GM20431 (cell line): ENCODE data around the gene EFR3B.

Experiments used
- in situ Hi-C: fragments of 300-500 bp; cut with MseI, MboI; formaldehyde crosslinking; loops from one replicate; pipeline ENCODE4 v1.15.0; 2020; ENCODE audit warnings: low sequenced_read_pairs; ENCODE audit not compliant: unreplicated experiment

Gene EFR3B

GRCh38 chr2:25032901-25033300, 9.0 kb upstream of the EFR3B start:
- in situ Hi-C loops: no loop called here

- in situ Hi-C loops: no loop called here
These were observed 7.8 kb upstream of the EFR3B start for GRCh38 chr2:25034081-25034480.

- in situ Hi-C loops: no loop called here
These were observed 6.2 kb upstream of the EFR3B start for GRCh38 chr2:25035537-25036220.

GRCh38 chr2:25036221-25036559, 5.7 kb upstream of the EFR3B start:
- in situ Hi-C loops: no loop called here

GRCh38 chr2:25039126-25039525, 2.8 kb upstream of the EFR3B start:
- in situ Hi-C loops: no loop called here

- in situ Hi-C loops: no loop called here
These were observed 459 bp upstream of the EFR3B start for GRCh38 chr2:25041307-25041927.

GRCh38 chr2:25042321-25043240, 705 bp downstream of the EFR3B start:
- in situ Hi-C loops: no loop called here

GRCh38 chr2:25043241-25043867, 1.5 kb downstream of the EFR3B start:
- in situ Hi-C loops: no loop called here

- in situ Hi-C loops: no loop called here
These were observed 2.1 kb downstream of the EFR3B start for GRCh38 chr2:25044011-25044410.

- in situ Hi-C loops: no loop called here
These were observed 3.1 kb downstream of the EFR3B start for GRCh38 chr2:25044990-25045389.

GRCh38 chr2:25049422-25049821, 7.5 kb downstream of the EFR3B start:
- in situ Hi-C loops: no loop called here

GRCh38 chr2:25050128-25050527, 8.3 kb downstream of the EFR3B start:
- in situ Hi-C loops: no loop called here

GRCh38 chr2:25053041-25053440, 11.2 kb downstream of the EFR3B start:
- in situ Hi-C loops: no loop called here

- in situ Hi-C loops: no loop called here
These were observed 12.8 kb downstream of the EFR3B start for GRCh38 chr2:25054720-25055119.

- in situ Hi-C loops: no loop called here
These were observed 13.6 kb downstream of the EFR3B start for GRCh38 chr2:25055376-25055920.

GRCh38 chr2:25056098-25056821, 14.4 kb downstream of the EFR3B start:
- in situ Hi-C loops: no loop called here

- in situ Hi-C loops: no loop called here
These were observed 20.6 kb downstream of the EFR3B start for GRCh38 chr2:25062511-25062917.

- in situ Hi-C loops: no loop called here
These were observed 22.2 kb downstream of the EFR3B start for GRCh38 chr2:25063876-25064660.

- in situ Hi-C loops: no loop called here
These were observed 23.9 kb downstream of the EFR3B start for GRCh38 chr2:25065768-25066167.
